Stimulated activated CD4-positive, alpha-beta T cell treated with anti-CD3 and anti-CD28 coated beads, TNF-alpha, amount 100 ng/mL, for 48 hours (primary cell): ENCODE measurements around the gene SHISA8.

Experiments used
- DNase-seq, 3 donors: peaks; one replicate each; pipeline ENCODE4 v3.0.0-alpha.2; 2020; ENCODE audit warnings: low read depth in 3 of 3

SHISA8 gene

DNA sequence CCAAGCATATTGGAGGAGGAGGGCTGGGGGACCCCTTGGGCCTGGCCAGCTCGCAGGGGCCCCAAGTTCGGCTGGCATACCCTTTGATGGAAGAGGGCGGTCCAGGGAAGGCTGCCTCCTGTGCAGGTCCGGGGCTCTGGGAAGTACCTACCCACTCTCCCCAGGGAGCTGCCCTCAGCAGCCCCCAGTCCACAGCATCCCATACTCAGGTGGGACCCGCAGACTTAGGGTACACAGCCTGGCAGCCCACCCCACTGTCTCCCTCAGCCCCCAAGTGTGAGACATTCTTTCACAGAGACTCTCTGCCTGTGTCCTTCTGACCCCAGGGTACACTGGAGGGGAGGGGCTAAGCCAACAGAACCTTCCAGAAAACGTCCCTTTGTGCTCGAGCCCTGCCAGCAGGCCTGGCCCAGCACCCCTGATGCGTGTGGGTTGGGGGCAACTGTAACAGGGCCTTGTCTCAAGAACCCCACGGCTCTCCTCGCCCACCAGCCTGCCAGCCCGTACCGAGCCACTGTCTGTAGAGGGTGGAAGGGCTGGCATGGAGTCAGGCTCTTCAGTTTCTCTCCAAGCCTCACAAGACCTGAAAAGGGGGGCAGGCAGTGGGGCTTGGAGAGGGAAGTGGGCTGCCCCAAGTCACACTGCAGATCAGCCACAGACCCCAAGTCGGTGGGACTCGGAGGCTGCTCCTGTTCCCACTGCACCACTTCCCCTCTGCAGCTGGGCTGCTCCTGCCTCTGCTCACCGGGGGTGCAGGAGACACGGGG lies 18.7 kb upstream of the SHISA8 start:
- DNase-seq, result no peak

GRCh38 chr22:41932353-41932752 lies 17.5 kb upstream of the SHISA8 start:
- no peak for DNase-seq

DNA sequence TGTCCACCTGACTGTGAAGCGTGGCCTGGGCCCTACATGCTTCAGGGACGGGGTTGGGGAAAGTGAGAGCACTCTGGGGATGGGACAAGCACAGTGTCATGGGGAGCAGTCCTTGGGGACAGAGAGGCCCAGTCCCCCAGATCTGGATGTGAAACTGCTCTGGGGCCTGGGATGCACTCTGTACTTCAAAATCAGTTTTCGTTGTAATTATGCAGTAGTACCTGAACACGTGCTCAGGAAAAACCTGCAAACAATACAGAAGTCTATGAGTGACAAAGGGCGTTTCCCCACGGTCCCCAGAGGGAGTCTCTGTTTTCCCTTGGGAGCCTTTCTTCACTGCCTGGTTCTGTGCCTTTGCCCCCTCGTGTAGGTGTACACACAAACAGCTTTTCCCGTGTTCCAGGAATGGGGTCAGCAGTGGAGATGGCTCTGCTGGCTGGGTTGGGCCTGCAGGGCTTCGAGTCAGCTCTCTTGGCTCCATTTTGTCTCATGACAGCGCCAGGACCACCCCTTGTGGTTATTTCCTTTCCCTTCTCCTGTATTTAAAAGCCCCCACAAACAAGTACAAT lies 16.9 kb upstream of the SHISA8 start:
- no peak for DNase-seq

GRCh38 chr22:41929418-41929810 lies 14.5 kb upstream of the SHISA8 start:
- DNase-seq, result no peak

- no peak for DNase-seq
These were observed 13.9 kb upstream of the SHISA8 start for GRCh38 chr22:41928593-41929417.

DNA sequence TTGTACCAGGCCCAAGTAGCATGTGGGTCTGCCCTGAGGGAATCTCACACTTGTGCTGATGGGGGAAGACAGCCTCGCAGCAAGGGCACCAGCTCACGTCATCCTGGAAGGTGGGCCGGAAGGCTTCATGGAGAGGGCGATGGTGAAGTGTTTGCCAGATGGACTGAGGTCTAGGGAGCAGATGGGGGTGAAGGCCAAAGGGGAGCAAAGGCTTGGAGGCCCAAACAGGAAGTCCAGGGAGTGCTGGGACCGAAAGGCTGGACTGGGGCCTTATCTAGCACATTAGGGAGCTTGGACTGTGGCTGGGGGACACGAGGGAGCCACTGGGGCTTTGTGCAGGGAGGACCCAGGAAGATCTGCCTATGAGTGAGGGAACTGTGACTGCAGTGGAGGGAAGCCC lies 12.9 kb upstream of the SHISA8 start:
- DNase-seq, result no peak

DNA sequence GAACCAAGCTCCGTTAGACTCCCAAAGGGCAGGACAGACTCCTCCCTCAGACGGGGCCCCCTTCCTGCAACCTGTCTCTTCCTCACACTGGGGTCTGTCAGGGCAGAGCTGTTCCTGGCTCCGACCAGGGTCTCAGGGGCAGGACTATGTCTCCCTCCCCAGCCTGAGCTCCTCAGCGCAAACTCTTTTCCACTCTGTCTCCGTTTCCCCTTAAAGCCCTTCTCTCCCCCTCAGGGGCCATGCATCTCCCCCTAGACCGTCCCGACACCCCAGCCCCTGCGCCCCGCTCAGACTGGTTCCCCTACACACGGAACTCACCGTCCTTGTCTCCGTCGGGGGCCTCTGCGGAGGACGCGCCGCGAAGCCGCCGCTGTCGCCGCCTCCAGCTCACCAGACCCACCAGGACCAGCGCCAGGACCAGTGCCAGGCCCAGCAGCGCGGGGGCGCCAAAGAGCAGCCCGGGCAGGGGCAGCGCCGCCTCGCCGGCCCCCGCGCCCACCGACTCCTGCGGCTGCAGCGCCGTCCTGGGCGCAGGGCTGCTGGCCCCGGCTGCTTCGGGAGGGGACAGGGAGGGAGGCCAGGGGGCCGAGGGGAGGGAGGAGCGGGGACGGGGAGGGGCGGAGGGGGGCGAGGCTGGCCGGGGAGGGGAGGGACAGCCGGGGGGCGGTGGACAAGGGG lies 11.0 kb upstream of the SHISA8 start:
- peak; percentile 52 to 79 (median 63) for DNase-seq

DNA sequence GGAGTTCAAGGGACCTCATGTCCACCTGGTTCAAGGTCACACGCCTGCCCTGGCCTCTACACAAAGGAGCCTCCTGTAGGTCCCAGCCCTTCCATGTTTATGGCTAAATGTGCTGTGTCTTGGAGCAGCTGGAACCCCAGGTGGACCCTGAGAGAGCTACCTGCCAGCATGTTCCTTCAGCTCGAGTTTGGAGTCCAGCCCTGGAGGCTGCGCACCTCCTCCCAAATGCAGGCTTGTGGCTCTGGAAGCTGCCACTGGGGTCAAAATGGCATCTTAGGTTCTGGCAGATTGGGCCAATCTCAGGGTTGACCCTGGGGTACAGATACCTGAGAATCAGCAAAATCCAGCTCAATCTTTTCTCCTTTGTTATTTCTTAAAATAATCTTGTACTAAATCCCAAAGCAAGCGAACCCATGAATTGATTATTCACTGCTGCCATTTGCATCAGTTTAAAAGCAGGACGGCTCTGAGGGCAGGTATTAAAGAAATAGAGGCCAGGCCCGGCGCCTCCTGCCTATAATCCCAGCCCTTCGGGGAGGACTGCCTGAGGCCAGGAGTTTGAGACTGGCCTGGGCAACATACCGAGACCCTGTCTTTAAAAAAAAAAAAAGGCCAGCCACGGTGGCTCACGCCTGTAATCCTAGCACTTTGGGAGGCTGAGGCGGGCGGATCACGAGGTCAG lies 8.9 kb upstream of the SHISA8 start:
- no peak for DNase-seq

DNA sequence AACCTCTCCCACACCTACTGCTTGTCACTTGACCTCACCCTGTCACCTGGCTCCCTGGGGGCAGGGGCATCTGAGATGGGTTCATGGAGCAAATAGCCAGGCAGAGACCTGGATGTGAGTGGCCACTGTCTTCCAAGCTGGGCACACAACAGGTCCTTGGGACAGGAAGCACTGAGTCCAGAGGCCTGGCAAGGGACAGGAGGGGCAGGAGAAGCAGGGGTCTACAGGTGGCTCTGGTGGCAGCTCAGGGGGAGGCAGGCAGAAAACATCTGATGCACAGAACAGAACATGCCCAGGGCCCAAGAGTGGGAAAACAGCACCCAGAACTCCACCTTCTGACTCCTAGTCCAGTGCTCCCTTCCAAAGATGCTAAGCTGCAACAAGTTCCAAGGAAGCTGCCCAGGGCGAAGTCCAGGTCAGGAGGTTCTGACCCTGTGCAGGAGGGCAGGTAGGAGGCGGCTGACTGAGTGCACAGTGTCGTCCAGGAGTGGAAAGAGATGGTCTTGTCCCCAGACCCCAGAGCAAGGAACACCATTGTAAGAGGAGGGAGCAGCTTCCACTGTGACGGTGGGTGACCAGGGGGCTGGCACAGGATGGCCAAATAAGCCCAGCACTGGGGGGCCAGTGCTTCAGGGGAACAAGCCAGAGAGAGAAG lies 8.2 kb upstream of the SHISA8 start:
- no peak for DNase-seq

- no peak for DNase-seq
These were observed 7.5 kb upstream of the SHISA8 start for GRCh38 chr22:41922328-41922727.

- no peak for DNase-seq
These were observed 5.5 kb upstream of the SHISA8 start for GRCh38 chr22:41920271-41920976.

- DNase-seq, result no peak
These were observed 4.7 kb upstream of the SHISA8 start for GRCh38 chr22:41919357-41920224.

DNA sequence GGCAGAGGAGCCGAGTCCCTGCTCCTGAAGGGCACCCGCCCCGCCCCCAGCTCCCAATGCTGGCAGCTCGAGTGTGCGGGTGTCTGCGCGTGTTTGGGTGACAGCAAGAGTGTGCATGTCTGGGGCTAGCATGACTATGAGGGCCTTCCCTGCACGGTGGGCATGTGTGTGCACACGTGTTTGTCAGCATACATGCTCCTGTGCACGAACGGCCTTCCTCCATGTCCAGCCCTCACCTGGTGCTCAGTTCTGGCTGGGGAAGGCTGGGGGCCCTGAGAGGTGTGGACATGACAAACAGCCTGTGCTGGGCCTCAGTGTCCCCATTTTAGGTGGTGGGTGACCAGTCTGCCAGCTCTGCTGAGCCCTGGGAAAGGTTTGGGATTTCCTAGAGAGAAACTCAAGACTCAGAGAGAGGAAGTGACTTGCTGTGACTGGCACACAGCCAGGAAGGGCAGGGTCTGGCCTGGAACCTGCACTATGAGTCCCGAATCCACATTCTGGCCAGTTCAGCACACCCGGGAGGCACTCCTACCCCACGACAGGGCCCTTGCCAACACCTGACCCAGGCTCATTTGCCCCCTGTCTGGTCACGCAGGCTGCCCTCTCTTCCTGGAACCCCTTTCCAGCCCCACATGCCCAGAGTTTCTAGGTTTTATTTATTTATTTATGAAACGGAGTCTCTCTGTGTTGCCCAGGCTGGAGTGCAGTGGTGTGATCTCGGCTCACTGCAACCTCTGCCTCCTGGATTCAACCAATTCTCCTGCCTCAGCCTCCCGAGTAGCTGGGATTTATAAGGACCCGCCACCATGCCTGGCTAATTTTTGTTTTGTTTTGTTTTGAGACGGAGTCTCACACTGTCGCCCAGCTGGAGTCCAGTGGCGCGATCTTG lies 3.3 kb upstream of the SHISA8 start:
- no peak for DNase-seq

- DNase-seq, result no peak
These were observed 2.6 kb upstream of the SHISA8 start for GRCh38 chr22:41917375-41917902.

DNA sequence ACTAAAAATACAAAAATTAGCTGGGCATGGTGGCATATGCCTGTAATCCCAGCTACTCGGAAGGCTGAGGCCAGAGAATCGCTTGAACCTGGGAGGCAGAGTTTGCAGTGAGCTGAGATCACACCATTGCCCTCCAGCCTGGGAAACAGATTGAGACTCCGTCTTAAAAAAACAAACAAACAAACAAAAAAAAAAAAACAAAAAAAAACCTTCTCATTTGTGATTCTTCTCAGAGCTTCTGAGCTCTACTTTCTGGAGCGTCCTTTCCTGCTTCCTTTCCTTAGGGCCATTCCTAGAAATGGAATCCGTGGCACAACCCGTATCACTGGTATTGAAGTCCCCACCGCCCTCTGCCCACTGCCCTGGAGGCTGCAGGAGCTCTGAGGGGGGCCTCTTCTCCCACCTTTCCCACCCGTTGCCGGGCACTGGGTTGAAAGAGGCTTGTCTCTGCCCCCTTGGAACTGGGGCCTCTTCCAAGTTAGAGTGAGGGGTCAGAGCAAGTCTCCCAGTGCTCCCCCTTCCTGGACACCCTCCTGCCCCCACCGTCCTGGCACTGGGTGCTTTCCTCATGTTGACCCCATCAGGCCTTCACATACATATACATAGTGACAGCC lies 2.0 kb upstream of the SHISA8 start:
- no peak for DNase-seq

GRCh38 chr22:41915786-41916493 lies 1.1 kb upstream of the SHISA8 start:
- no peak for DNase-seq

DNA sequence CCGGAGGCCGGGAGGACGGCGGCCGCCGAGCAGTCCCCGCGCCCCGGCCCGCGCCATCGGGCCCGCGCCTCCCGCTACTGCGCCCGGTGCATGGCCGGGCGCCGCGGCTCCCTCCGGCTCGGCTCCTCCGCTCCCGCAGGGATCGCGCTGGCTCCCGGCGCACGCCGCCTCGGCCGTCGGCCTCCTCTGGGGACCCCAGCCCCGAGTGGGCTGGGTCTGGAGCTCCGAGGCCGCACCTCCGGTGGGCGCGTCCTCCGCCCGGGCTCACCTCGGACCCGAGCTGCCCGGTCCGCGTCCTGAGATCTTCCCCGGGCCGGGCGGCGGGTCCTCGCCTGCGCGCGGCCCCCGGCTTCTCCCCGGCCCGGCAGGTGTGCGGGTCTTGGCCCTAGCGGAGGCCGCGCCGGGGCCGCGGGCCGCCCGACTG lies 251 bp downstream of the SHISA8 start:
- no peak for DNase-seq
